Stimulated activated CD4-positive, alpha-beta T cell treated with anti-CD3 and anti-CD28 coated beads, Interleukin-4, amount 100 ng/mL, for 1 hour (primary cell): ENCODE measurements around the gene SRC.

Experiments
- DNase-seq: peaks from one replicate; pipeline ENCODE4 v3.0.0-alpha.2; 2020

Gene SRC

GRCh38 chr20:37416848-37417616 is 71.1 kb downstream of the SRC start:
- DNase-seq, result no peak

GRCh38 chr20:37417617-37418467 is 71.9 kb downstream of the SRC start:
- no peak for DNase-seq

GRCh38 chr20:37418591-37419109 is 72.7 kb downstream of the SRC start:
- DNase-seq, result no peak

GRCh38 chr20:37419307-37419706 is 73.4 kb downstream of the SRC start:
- DNase-seq, result no peak

- DNase-seq, result no peak
Measured at GRCh38 chr20:37419774-37420542, 74.0 kb downstream of the SRC start.

- DNase-seq, result no peak
Measured at GRCh38 chr20:37420610-37421009, 74.7 kb downstream of the SRC start.

GRCh38 chr20:37421060-37421905 is 75.3 kb downstream of the SRC start:
- no peak for DNase-seq

- no peak for DNase-seq
Measured at GRCh38 chr20:37421988-37422387, 76.0 kb downstream of the SRC start.

GRCh38 chr20:37422791-37423286 is 76.9 kb downstream of the SRC start:
- no peak for DNase-seq

- DNase-seq, result no peak
Measured at GRCh38 chr20:37423545-37423944, 77.6 kb downstream of the SRC start.

GRCh38 chr20:37424062-37424851 is 78.3 kb downstream of the SRC start:
- no peak for DNase-seq

- DNase-seq, result no peak
Measured at GRCh38 chr20:37425103-37425625, 79.2 kb downstream of the SRC start.

- DNase-seq, result no peak
Measured at GRCh38 chr20:37426106-37426505, 80.2 kb downstream of the SRC start.

GRCh38 chr20:37426978-37427377 is 81.0 kb downstream of the SRC start:
- DNase-seq, result no peak

- DNase-seq, result no peak
Measured at GRCh38 chr20:37430044-37430443, 84.1 kb downstream of the SRC start.

- no peak for DNase-seq
Measured at GRCh38 chr20:37430778-37431460, 85.0 kb downstream of the SRC start.

- DNase-seq, result no peak
Measured at GRCh38 chr20:37431786-37432185, 85.8 kb downstream of the SRC start.

GRCh38 chr20:37432606-37433005 is 86.7 kb downstream of the SRC start:
- no peak for DNase-seq

GRCh38 chr20:37435607-37436006 is 89.7 kb downstream of the SRC start:
- no peak for DNase-seq

GRCh38 chr20:37436527-37437186 is 90.7 kb downstream of the SRC start:
- no peak for DNase-seq
